ENCODE data around the gene SPHK1.
A peak's percentile ranks its signal among the peaks of the same experiment; 100 is the strongest.

Gene SPHK1

GRCh38 chr17:76383546-76384221 is 725 bp upstream of the SPHK1 start:
- H3K4me3 ChIP-seq (ENCODE audit: insufficient read depth, low read depth, low read length, poor library complexity, severe bottlenecking), result peak overlapping the region; percentile 72
- no peaks in the 10 kb centered on the region for H3K36me3 ChIP-seq (ENCODE audit: control insufficient read depth, insufficient read depth, low read length)
- H3K4me1 ChIP-seq (ENCODE audit: control insufficient read depth, insufficient read depth, low read length, poor library complexity, severe bottlenecking), result peaks cover 24% of the 10 kb centered on the region
- no peak overlapping the region for H3K27ac ChIP-seq (ENCODE audit: insufficient read depth, low read length, poor library complexity, severe bottlenecking)
- H3K27me3 ChIP-seq (replicated peaks; ENCODE audit: control insufficient read depth, insufficient read depth, low read length, poor library complexity, severe bottlenecking), result no peaks in the 10 kb centered on the region
- H3K9me3 ChIP-seq (ENCODE audit: control insufficient read depth, low read length), result no peaks in the 10 kb centered on the region
- peak in 1 of 3 donors; percentile 13 for DNase-seq

DNA sequence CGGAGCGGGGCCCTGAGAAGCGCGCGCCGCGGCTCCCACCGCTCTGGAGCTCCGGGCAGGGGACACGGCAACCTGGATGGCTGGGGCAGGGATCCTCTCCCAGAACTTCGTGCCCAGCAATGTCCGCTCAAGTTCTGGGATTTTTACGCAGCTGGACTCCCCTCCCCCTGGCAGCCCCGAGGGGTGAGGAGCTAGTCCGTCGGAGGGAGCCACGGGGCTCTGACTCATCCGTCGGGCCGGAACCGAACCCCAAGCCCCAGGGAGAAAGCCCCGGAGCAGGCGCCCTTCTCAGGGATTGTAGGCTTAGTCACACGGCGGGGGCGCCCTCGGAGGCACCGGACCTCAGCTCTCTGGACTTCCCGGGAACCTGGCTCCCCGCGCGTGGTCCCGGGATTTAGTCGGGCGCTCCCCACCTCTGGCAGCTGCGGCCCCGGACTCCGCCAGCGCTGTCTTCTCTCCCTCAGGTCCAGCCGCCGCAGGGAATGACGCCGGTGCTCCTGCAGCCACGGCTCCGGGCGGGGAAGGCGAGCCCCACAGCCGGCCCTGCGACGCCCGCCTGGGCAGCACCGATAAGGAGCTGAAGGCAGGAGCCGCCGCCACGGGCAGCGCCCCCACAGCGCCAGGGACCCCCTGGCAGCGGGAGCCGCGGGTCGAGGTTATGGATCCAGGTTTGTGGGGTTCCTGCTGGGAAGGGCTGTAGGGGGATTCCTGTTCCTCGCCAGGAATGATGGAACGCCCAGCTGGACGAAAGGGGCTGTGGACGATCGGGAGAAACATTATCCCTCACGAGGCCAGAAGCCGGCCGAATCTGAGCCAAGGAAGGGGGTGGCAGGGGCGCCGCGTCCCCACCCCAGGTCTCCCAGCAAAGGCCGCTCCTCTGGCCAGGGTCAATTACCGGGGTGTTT is 830 bp downstream of the SPHK1 start:
- Histone ChIP-seq H3K27me3 (replicated peaks; ENCODE audit: control insufficient read depth, insufficient read depth, low read length, poor library complexity, severe bottlenecking) (no peaks in the 10 kb centered on the region), H3K36me3 (ENCODE audit: control insufficient read depth, insufficient read depth, low read length) (peaks cover 2% of the 10 kb centered on the region), H3K9me3 (ENCODE audit: control insufficient read depth, low read length) (no peaks in the 10 kb centered on the region), H3K27ac (ENCODE audit: insufficient read depth, low read length, poor library complexity, severe bottlenecking) (no peak overlapping the region), H3K4me1 (ENCODE audit: control insufficient read depth, insufficient read depth, low read length, poor library complexity, severe bottlenecking) (peaks cover 24% of the 10 kb centered on the region), H3K4me3 (ENCODE audit: insufficient read depth, low read depth, low read length, poor library complexity, severe bottlenecking) (peak overlapping the region; percentile 72)
- peak; percentile 27 to 52 (median 43) for DNase-seq

DNA sequence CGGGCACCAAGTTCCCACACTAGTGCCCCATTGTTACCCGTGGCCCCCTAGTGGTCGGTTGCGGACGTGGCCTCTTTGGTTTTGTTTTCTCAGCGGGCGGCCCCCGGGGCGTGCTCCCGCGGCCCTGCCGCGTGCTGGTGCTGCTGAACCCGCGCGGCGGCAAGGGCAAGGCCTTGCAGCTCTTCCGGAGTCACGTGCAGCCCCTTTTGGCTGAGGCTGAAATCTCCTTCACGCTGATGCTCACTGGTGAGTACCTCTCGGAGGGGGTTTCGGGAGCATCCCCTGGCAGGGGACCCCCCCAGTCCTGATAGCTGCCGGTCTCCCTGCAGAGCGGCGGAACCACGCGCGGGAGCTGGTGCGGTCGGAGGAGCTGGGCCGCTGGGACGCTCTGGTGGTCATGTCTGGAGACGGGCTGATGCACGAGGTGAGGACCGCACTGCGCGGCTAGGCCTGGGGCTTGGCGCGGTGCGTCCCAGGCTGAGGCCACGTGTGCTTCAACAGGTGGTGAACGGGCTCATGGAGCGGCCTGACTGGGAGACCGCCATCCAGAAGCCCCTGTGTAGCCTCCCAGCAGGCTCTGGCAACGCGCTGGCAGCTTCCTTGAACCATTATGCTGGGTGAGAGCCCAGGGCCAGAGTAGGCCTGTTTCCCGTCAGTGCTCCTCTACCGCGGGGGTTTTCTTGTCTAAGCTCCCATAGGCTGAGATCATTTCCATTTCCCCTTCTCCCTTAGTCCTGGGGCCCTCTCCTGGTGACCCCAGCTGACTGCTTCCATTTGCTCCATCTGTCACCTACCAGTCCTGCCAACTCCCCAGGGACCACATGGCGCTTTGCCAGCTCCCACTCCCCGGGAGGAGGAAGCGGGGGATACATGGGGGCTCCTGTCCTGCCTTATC is 1.7 kb downstream of the SPHK1 start:
- Histone ChIP-seq H3K27ac (ENCODE audit: insufficient read depth, low read length, poor library complexity, severe bottlenecking) (no peak overlapping the region), H3K27me3 (replicated peaks; ENCODE audit: control insufficient read depth, insufficient read depth, low read length, poor library complexity, severe bottlenecking) (no peaks in the 10 kb centered on the region), H3K4me1 (ENCODE audit: control insufficient read depth, insufficient read depth, low read length, poor library complexity, severe bottlenecking) (peaks cover 24% of the 10 kb centered on the region), H3K36me3 (ENCODE audit: control insufficient read depth, insufficient read depth, low read length) (peaks cover 11% of the 10 kb centered on the region), H3K4me3 (ENCODE audit: insufficient read depth, low read depth, low read length, poor library complexity, severe bottlenecking) (peak overlapping the region; percentile 72), H3K9me3 (ENCODE audit: control insufficient read depth, low read length) (no peaks in the 10 kb centered on the region)
- peak; percentile 51 to 70 (median 56) for DNase-seq

DNA sequence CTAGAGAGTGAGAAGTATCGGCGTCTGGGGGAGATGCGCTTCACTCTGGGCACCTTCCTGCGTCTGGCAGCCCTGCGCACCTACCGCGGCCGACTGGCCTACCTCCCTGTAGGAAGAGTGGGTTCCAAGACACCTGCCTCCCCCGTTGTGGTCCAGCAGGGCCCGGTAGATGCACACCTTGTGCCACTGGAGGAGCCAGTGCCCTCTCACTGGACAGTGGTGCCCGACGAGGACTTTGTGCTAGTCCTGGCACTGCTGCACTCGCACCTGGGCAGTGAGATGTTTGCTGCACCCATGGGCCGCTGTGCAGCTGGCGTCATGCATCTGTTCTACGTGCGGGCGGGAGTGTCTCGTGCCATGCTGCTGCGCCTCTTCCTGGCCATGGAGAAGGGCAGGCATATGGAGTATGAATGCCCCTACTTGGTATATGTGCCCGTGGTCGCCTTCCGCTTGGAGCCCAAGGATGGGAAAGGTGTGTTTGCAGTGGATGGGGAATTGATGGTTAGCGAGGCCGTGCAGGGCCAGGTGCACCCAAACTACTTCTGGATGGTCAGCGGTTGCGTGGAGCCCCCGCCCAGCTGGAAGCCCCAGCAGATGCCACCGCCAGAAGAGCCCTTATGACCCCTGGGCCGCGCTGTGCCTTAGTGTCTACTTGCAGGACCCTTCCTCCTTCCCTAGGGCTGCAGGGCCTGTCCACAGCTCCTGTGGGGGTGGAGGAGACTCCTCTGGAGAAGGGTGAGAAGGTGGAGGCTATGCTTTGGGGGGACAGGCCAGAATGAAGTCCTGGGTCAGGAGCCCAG is 2.8 kb downstream of the SPHK1 start:
- no peak overlapping the region for H3K4me3 ChIP-seq (ENCODE audit: insufficient read depth, low read depth, low read length, poor library complexity, severe bottlenecking)
- no peak for DNase-seq
- H3K4me1 ChIP-seq (ENCODE audit: control insufficient read depth, insufficient read depth, low read length, poor library complexity, severe bottlenecking), result peaks cover 24% of the 10 kb centered on the region

GRCh38 chr17:76388966-76389888 is 4.8 kb downstream of the SPHK1 start:
- no peaks in the 10 kb centered on the region for H3K27me3 ChIP-seq (replicated peaks; ENCODE audit: control insufficient read depth, insufficient read depth, low read length, poor library complexity, severe bottlenecking)
- no peaks in the 10 kb centered on the region for H3K9me3 ChIP-seq (ENCODE audit: control insufficient read depth, low read length)
- H3K4me1 ChIP-seq (ENCODE audit: control insufficient read depth, insufficient read depth, low read length, poor library complexity, severe bottlenecking), result peaks cover 13% of the 10 kb centered on the region
- no peak overlapping the region for H3K4me3 ChIP-seq (ENCODE audit: insufficient read depth, low read depth, low read length, poor library complexity, severe bottlenecking)
- H3K36me3 ChIP-seq (ENCODE audit: control insufficient read depth, insufficient read depth, low read length), result peaks cover 14% of the 10 kb centered on the region
- no peak overlapping the region for H3K27ac ChIP-seq (ENCODE audit: insufficient read depth, low read length, poor library complexity, severe bottlenecking)
- DNase-seq, result no peak

More for the DNA sequence above, 2.8 kb downstream of the SPHK1 start:
- no peak overlapping the region for H3K27ac ChIP-seq (ENCODE audit: insufficient read depth, low read length, poor library complexity, severe bottlenecking)
- H3K9me3 ChIP-seq (ENCODE audit: control insufficient read depth, low read length), result no peaks in the 10 kb centered on the region
- peaks cover 14% of the 10 kb centered on the region for H3K36me3 ChIP-seq (ENCODE audit: control insufficient read depth, insufficient read depth, low read length)
- no peaks in the 10 kb centered on the region for H3K27me3 ChIP-seq (replicated peaks; ENCODE audit: control insufficient read depth, insufficient read depth, low read length, poor library complexity, severe bottlenecking)

GRCh38 chr17:76390003-76390421 is 5.6 kb downstream of the SPHK1 start:
- Histone ChIP-seq H3K27ac (ENCODE audit: insufficient read depth, low read length, poor library complexity, severe bottlenecking) (no peak overlapping the region), H3K27me3 (replicated peaks; ENCODE audit: control insufficient read depth, insufficient read depth, low read length, poor library complexity, severe bottlenecking) (no peaks in the 10 kb centered on the region), H3K4me3 (ENCODE audit: insufficient read depth, low read depth, low read length, poor library complexity, severe bottlenecking) (no peak overlapping the region), H3K9me3 (ENCODE audit: control insufficient read depth, low read length) (no peaks in the 10 kb centered on the region), H3K36me3 (ENCODE audit: control insufficient read depth, insufficient read depth, low read length) (peaks cover 14% of the 10 kb centered on the region), H3K4me1 (ENCODE audit: control insufficient read depth, insufficient read depth, low read length, poor library complexity, severe bottlenecking) (peaks cover 10% of the 10 kb centered on the region)
- no peak for DNase-seq

GRCh38 chr17:76391200-76391715 is 6.8 kb downstream of the SPHK1 start:
- Histone ChIP-seq H3K9me3 (ENCODE audit: control insufficient read depth, low read length) (no peaks in the 10 kb centered on the region), H3K27ac (ENCODE audit: insufficient read depth, low read length, poor library complexity, severe bottlenecking) (no peak overlapping the region), H3K4me3 (ENCODE audit: insufficient read depth, low read depth, low read length, poor library complexity, severe bottlenecking) (no peak overlapping the region), H3K27me3 (replicated peaks; ENCODE audit: control insufficient read depth, insufficient read depth, low read length, poor library complexity, severe bottlenecking) (no peaks in the 10 kb centered on the region), H3K36me3 (ENCODE audit: control insufficient read depth, insufficient read depth, low read length) (peaks cover 25% of the 10 kb centered on the region), H3K4me1 (ENCODE audit: control insufficient read depth, insufficient read depth, low read length, poor library complexity, severe bottlenecking) (no peaks in the 10 kb centered on the region)
- DNase-seq, result no peak

DNA sequence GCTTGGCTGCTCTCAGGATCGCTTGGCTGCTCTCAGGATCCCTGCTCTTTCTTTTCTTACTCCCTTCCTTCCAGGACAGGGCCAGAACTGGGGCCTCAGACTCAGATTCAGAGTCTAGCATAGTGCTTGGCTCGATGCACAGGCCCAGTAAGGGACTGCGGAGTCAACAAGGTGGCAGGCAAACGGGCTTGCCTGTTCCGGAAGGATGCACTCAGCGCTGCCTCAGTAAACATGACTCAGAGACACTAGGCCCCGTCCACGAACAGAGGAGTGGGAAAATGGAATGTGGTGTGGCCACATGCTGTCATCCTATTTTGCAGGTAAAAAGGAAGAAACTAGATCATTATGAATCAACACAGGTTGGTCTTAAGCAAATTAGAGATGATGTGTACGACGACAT is 9.8 kb downstream of the SPHK1 start:
- no peak overlapping the region for H3K4me3 ChIP-seq (ENCODE audit: insufficient read depth, low read depth, low read length, poor library complexity, severe bottlenecking)
- no peaks in the 10 kb centered on the region for H3K27me3 ChIP-seq (replicated peaks; ENCODE audit: control insufficient read depth, insufficient read depth, low read length, poor library complexity, severe bottlenecking)
- no peaks in the 10 kb centered on the region for H3K9me3 ChIP-seq (ENCODE audit: control insufficient read depth, low read length)
- DNase-seq, result no peak
- H3K36me3 ChIP-seq (ENCODE audit: control insufficient read depth, insufficient read depth, low read length), result peaks cover 54% of the 10 kb centered on the region
- no peak overlapping the region for H3K27ac ChIP-seq (ENCODE audit: insufficient read depth, low read length, poor library complexity, severe bottlenecking)
- H3K4me1 ChIP-seq (ENCODE audit: control insufficient read depth, insufficient read depth, low read length, poor library complexity, severe bottlenecking), result no peaks in the 10 kb centered on the region
